H1 (cell line): Measurements from ENCODE around the gene TAS2R50. TPM values are rescaled to one million over a fixed set of nuclear protein-coding genes. Genes with fewer than 3 reads are reported as not detected.

Experiments used
- EGR1 ChIP-seq: IDR thresholded peaks from 2 replicates; pipeline ENCODE4 v1.6.1; 2011; ENCODE audit warnings: low read depth, low read length, borderline replicate concordance
- MAFK ChIP-seq: IDR thresholded peaks from 2 replicates; pipeline ENCODE4 v1.6.1; 2012; ENCODE audit warnings: low read depth, mild to moderate bottlenecking, improper control_type of control experiment, low read length
- POLR2A ChIP-seq, 2 experiments: IDR thresholded peaks; 1 replicate in 1 of 2; 2 replicates in 1 of 2; pipeline ENCODE4 v1.6.1; 2011; ENCODE audit warnings: low read depth in 2 of 2, low read length in 2 of 2, mild to moderate bottlenecking in 2 of 2; ENCODE audit errors: control extremely low read depth in 1 of 2
- POLR2AphosphoS5 ChIP-seq: IDR thresholded peaks from 2 replicates; pipeline ENCODE4 v1.6.1; 2011; ENCODE audit warnings: low read depth, low read length
- RBBP5 ChIP-seq: IDR thresholded peaks from 2 replicates; pipeline ENCODE4 v1.7.1; 2012; ENCODE audit warnings: low read depth, mild to moderate bottlenecking, inconsistent platforms, low read length, moderate library complexity, borderline replicate concordance
- SAP30 ChIP-seq: fragments of 300-600 bp; sonication (generic); IDR thresholded peaks from 2 replicates; pipeline ENCODE4 v1.7.1; 2012; ENCODE audit warnings: low read length, moderate library complexity, mild to moderate bottlenecking, inconsistent platforms; ENCODE audit not compliant: insufficient read depth, insufficient replicate concordance
- TEAD4 ChIP-seq: IDR thresholded peaks from 2 replicates; pipeline ENCODE4 v1.6.1; 2012; ENCODE audit warnings: low read depth, low read length, inconsistent platforms, mixed read lengths
- polyA plus RNA-seq, 7 experiments: library from polyadenylated mRNA; depleted of rRNA in 3 of 7; stranded (reverse) in 5 of 7; unstranded in 2 of 7; fragments of >200 nt in 5 of 7; fragments of 200-250 nt in 2 of 7; gene quantifications; 1 replicate in 5 of 7; 2 replicates in 1 of 7; 4 replicates in 1 of 7; pipeline versions ENCODE4 v1.2.1 to v1.2.3, GENCODE V29; 2011 to 2013; ENCODE audit warnings: missing spikeins in 2 of 7, mixed read lengths in 2 of 7
- total RNA-seq: library from RNA; stranded (reverse); fragmentation: NEBNext Ultra II Directional; extraction: Animal tissue kit (Norgen Biotek cat#: 25700); gene quantifications from 2 replicates; pipeline ENCODE4 v1.2.1, GENCODE V29; 2021

The TAS2R50 gene
- total and polyA plus RNA-seq, 2 of the 8 experiments (the other 6 are each of a cell fraction or from before 2014, with no cell fraction given), result 0.11 to 0.50 TPM

DNA sequence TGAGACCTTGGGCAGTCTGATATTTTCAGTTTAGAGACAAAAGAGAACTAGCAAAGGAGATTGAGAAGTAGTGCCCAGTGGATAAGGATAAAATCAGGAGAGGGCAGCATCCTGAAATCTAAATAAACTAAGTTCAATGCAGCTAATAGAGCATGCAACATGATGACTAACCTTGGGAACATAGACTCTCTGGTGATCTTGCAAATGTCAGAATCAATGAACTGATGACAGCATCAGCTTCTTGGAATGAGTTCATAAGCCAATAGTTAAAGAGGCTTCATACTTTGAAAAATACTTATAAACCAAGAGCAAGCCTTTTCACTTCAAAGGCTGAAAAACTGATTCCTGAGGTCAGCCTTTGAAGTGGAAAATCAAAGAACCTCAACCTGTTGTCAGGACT lies 27.5 kb upstream of the TAS2R50 start (continued):
- TF ChIP-seq TEAD4 (no peak), POLR2AphosphoS5 (no peak), POLR2A (IDR thresholded peaks at IDR 0.05; ENCODE audit: control extremely low read depth in 1 of 2, low read depth in 2 of 2, low read length in 2 of 2) (no peak), EGR1 (no peak), SAP30 (no peak), RBBP5 (no peak), MAFK (no peak)
